GM23338 (cell line): Measurements from ENCODE around the gene CSRNP3. TPM values are rescaled to one million over a fixed set of nuclear protein-coding genes. Genes with fewer than 3 reads are reported as not detected.

Experiments used
- ATAC-seq: fragments of 200-7000 bp; cut with Tn5 transposase; 3 replicates; pipeline ENCODE4 v1.9.1; 2020
- DNase-seq: peaks from one replicate; pipeline ENCODE4 v3.0.0-alpha.2; 2015; ENCODE audit warnings: low spot score
- H2AFZ ChIP-seq: fragments of 200-600 bp; sonication (generic); 2 replicates; pipeline ENCODE4 v1.8.0; 2016; ENCODE audit warnings: antibody characterized with exemption, mild to moderate bottlenecking, moderate library complexity
- H3F3A ChIP-seq: fragments of 200-600 bp; sonication (generic); replicated peaks from 2 replicates; pipeline ENCODE4 v1.8.0; 2017; ENCODE audit warnings: antibody characterized with exemption, mixed run types, low read depth
- H3K27ac ChIP-seq: fragments of 200-600 bp; sonication (generic); 2 replicates; pipeline ENCODE4 v1.6.1; 2016; ENCODE audit warnings: low read depth
- H3K27me3 ChIP-seq: fragments of 200-600 bp; sonication (generic); 2 replicates; pipeline ENCODE4 v1.8.0; 2016; ENCODE audit warnings: mild to moderate bottlenecking, mixed run types, moderate library complexity; ENCODE audit not compliant: insufficient read depth
- H3K36me3 ChIP-seq: fragments of 200-600 bp; sonication (generic); 2 replicates; pipeline ENCODE4 v1.8.0; 2016; ENCODE audit warnings: mild to moderate bottlenecking; ENCODE audit not compliant: insufficient read depth
- H3K4me1 ChIP-seq: fragments of 200-600 bp; sonication (generic); 2 replicates; pipeline ENCODE4 v1.8.0; 2016; ENCODE audit warnings: mild to moderate bottlenecking, moderate library complexity; ENCODE audit not compliant: insufficient read depth
- H3K4me2 ChIP-seq: fragments of 200-600 bp; sonication (generic); 2 replicates; pipeline ENCODE4 v1.7.1; 2017; ENCODE audit warnings: mixed run types
- H3K4me3 ChIP-seq: fragments of 200-600 bp; sonication (generic); 2 replicates; pipeline ENCODE4 v1.6.1; 2016; ENCODE audit warnings: mixed run types
- H3K79me2 ChIP-seq: fragments of 200-600 bp; sonication (generic); replicated peaks from 2 replicates; pipeline ENCODE4 v1.8.0; 2017; ENCODE audit warnings: mild to moderate bottlenecking; ENCODE audit not compliant: insufficient read depth
- H3K9me2 ChIP-seq: fragments of 200-600 bp; sonication (generic); 2 replicates; pipeline ENCODE4 v1.8.0; 2017; ENCODE audit not compliant: insufficient read depth
- H4K20me1 ChIP-seq: fragments of 200-600 bp; sonication (generic); replicated peaks from 2 replicates; pipeline ENCODE4 v1.8.0; 2017; ENCODE audit warnings: mild to moderate bottlenecking; ENCODE audit not compliant: insufficient read depth
- H3K27ac Mint-ChIP-seq: 2 replicates; pipeline ENCODE4 v1.8.0; 2020; ENCODE audit warnings: inconsistent platforms, mild to moderate bottlenecking, moderate library complexity, mixed read lengths
- H3K27me3 Mint-ChIP-seq: 3 replicates; pipeline ENCODE4 v1.8.0; 2022; ENCODE audit warnings: low read depth, mild to moderate bottlenecking, moderate library complexity, mixed read lengths, inconsistent platforms; ENCODE audit not compliant: insufficient read depth, poor library complexity
- H3K36me3 Mint-ChIP-seq: 3 replicates; pipeline ENCODE4 v1.8.0; 2021; ENCODE audit warnings: low read depth, mild to moderate bottlenecking, inconsistent platforms, moderate library complexity, mixed read lengths
- H3K4me1 Mint-ChIP-seq: 3 replicates; pipeline ENCODE4 v1.8.0; 2020; ENCODE audit warnings: mild to moderate bottlenecking, inconsistent platforms, mixed read lengths
- H3K4me3 Mint-ChIP-seq: 3 replicates; pipeline ENCODE4 v1.8.0; 2021; ENCODE audit warnings: moderate library complexity, mild to moderate bottlenecking, inconsistent platforms, mixed read lengths
- H3K9me3 Mint-ChIP-seq: 3 replicates; pipeline ENCODE4 v1.8.0; 2020; ENCODE audit warnings: moderate library complexity, mild to moderate bottlenecking, inconsistent platforms, mixed read lengths
- NANOG ChIP-seq: IDR thresholded peaks from 2 replicates; pipeline ENCODE4 v1.6.1; 2016; ENCODE audit warnings: antibody characterized with exemption, borderline replicate concordance
- ZNF331 ChIP-seq: fragments of 250-450 bp; sonication (Bioruptor Pico); IDR thresholded peaks from 2 replicates; pipeline ENCODE4 v1.5.0; 2020; ENCODE audit warnings: low read depth, mild to moderate bottlenecking, moderate library complexity
- polyA plus RNA-seq: library from polyadenylated mRNA; unstranded; fragments of >200 nt; fragmentation: Nextera tagmentation; extraction: Ambion mirVana; gene quantifications from 2 replicates; pipeline ENCODE4 v1.2.1, GENCODE V29; 2016
- total RNA-seq: library from RNA; depleted of rRNA; stranded (reverse); fragments of >200 nt; shearing (Covaris generic); gene quantifications from 2 replicates; pipeline ENCODE4 v1.2.3, GENCODE V29; 2014
- TF ChIP-seq, protein P1 (sequence below): fragments of 250-450 bp; sonication (Bioruptor Pico); IDR thresholded peaks from 2 replicates; pipeline ENCODE4 v1.5.0; 2020; ENCODE audit warnings: mild to moderate bottlenecking, moderate library complexity
- TF ChIP-seq, protein P2 (sequence below), 2 experiments: fragments of 200-600 bp in 1 of 2; sonication (generic) in 1 of 2; conservative IDR thresholded peaks; 2 replicates each; pipeline versions ENCODE4 v1.5.1 to v1.6.1; 2016 to 2017; ENCODE audit warnings: antibody characterized with exemption in 2 of 2, low read depth in 2 of 2, mild to moderate bottlenecking in 2 of 2, moderate library complexity in 1 of 2

CSRNP3 gene
- total and polyA plus RNA-seq, 2 experiments from 2014 or later: 3.8 to 6.8 TPM

- Mint-ChIP-seq H3K4me1 (peaks cover 8% of the 10 kb centered on the region), H3K36me3 (no peaks in the 10 kb centered on the region), H3K9me3 (no peaks in the 10 kb centered on the region), H3K27ac (peak overlapping the region; percentile 63), H3K4me3 (no peak overlapping the region), H3K27me3 (no peaks in the 10 kb centered on the region)
- no peaks in the 10 kb centered on the region for H4K20me1 ChIP-seq
- H2AFZ ChIP-seq: no peak overlapping the region
- DNase-seq (no peak), ATAC-seq (peak; percentile 58)
- H3K4me3 ChIP-seq: no peak overlapping the region
- H3K27ac ChIP-seq: no peak overlapping the region
- TF ChIP-seq NANOG (no peak), ZNF331 (CRISPR knock-in tag) (no peak)
- TF ChIP-seq, protein P1, sequence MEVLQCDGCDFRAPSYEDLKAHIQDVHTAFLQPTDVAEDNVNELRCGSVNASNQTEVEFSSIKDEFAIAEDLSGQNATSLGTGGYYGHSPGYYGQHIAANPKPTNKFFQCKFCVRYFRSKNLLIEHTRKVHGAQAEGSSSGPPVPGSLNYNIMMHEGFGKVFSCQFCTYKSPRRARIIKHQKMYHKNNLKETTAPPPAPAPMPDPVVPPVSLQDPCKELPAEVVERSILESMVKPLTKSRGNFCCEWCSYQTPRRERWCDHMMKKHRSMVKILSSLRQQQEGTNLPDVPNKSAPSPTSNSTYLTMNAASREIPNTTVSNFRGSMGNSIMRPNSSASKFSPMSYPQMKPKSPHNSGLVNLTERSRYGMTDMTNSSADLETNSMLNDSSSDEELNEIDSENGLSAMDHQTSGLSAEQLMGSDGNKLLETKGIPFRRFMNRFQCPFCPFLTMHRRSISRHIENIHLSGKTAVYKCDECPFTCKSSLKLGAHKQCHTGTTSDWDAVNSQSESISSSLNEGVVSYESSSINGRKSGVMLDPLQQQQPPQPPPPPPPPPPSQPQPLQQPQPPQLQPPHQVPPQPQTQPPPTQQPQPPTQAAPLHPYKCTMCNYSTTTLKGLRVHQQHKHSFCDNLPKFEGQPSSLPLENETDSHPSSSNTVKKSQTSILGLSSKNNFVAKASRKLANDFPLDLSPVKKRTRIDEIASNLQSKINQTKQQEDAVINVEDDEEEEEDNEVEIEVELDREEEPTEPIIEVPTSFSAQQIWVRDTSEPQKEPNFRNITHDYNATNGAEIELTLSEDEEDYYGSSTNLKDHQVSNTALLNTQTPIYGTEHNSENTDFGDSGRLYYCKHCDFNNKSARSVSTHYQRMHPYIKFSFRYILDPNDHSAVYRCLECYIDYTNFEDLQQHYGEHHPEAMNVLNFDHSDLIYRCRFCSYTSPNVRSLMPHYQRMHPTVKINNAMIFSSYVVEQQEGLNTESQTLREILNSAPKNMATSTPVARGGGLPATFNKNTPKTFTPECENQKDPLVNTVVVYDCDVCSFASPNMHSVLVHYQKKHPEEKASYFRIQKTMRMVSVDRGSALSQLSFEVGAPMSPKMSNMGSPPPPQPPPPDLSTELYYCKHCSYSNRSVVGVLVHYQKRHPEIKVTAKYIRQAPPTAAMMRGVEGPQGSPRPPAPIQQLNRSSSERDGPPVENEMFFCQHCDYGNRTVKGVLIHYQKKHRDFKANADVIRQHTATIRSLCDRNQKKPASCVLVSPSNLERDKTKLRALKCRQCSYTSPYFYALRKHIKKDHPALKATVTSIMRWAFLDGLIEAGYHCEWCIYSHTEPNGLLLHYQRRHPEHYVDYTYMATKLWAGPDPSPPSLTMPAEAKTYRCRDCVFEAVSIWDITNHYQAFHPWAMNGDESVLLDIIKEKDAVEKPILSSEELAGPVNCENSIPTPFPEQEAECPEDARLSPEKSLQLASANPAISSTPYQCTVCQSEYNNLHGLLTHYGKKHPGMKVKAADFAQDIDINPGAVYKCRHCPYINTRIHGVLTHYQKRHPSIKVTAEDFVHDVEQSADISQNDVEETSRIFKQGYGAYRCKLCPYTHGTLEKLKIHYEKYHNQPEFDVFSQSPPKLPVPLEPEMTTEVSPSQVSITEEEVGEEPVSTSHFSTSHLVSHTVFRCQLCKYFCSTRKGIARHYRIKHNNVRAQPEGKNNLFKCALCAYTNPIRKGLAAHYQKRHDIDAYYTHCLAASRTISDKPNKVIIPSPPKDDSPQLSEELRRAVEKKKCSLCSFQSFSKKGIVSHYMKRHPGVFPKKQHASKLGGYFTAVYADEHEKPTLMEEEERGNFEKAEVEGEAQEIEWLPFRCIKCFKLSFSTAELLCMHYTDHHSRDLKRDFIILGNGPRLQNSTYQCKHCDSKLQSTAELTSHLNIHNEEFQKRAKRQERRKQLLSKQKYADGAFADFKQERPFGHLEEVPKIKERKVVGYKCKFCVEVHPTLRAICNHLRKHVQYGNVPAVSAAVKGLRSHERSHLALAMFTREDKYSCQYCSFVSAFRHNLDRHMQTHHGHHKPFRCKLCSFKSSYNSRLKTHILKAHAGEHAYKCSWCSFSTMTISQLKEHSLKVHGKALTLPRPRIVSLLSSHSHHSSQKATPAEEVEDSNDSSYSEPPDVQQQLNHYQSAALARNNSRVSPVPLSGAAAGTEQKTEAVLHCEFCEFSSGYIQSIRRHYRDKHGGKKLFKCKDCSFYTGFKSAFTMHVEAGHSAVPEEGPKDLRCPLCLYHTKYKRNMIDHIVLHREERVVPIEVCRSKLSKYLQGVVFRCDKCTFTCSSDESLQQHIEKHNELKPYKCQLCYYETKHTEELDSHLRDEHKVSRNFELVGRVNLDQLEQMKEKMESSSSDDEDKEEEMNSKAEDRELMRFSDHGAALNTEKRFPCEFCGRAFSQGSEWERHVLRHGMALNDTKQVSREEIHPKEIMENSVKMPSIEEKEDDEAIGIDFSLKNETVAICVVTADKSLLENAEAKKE: no peak
- TF ChIP-seq, protein P2, sequence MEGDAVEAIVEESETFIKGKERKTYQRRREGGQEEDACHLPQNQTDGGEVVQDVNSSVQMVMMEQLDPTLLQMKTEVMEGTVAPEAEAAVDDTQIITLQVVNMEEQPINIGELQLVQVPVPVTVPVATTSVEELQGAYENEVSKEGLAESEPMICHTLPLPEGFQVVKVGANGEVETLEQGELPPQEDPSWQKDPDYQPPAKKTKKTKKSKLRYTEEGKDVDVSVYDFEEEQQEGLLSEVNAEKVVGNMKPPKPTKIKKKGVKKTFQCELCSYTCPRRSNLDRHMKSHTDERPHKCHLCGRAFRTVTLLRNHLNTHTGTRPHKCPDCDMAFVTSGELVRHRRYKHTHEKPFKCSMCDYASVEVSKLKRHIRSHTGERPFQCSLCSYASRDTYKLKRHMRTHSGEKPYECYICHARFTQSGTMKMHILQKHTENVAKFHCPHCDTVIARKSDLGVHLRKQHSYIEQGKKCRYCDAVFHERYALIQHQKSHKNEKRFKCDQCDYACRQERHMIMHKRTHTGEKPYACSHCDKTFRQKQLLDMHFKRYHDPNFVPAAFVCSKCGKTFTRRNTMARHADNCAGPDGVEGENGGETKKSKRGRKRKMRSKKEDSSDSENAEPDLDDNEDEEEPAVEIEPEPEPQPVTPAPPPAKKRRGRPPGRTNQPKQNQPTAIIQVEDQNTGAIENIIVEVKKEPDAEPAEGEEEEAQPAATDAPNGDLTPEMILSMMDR (conservative IDR thresholded peaks at IDR 0.05; ENCODE audit: low read depth in 2 of 2): no peak
- H3K79me2 ChIP-seq: no peaks in the 10 kb centered on the region
- no peaks in the 10 kb centered on the region for H3K36me3 ChIP-seq
- H3F3A ChIP-seq: no peaks in the 10 kb centered on the region
- no peak overlapping the region for H3K4me2 ChIP-seq
- 0 out of 2 replicates have a peak, but pooled peaks cover 2% of the 10 kb centered on the region for H3K4me1 ChIP-seq
- no peaks in the 10 kb centered on the region for H3K9me2 ChIP-seq
- no peaks in the 10 kb centered on the region for H3K27me3 ChIP-seq
Measured at GRCh38 chr2:165536851-165537499, 67.5 kb downstream of the CSRNP3 start.
